HG03469 (cell line): Measurements from ENCODE around the gene VSIG10L.

Source experiments
- ATAC-seq: cut with Tn5 transposase; IDR thresholded peaks from one replicate; pipeline ENCODE4 v1.9.1; 2021; ENCODE audit warnings: mild to moderate bottlenecking, moderate library complexity, moderate number of reproducible peaks; ENCODE audit not compliant: unreplicated experiment

The VSIG10L gene

GRCh38 chr19:51319649-51320279 lies 22.2 kb downstream of the VSIG10L start:
- no peak for ATAC-seq

- ATAC-seq: no peak
Observed at GRCh38 chr19:51318687-51319648, 23.0 kb downstream of the VSIG10L start.

DNA sequence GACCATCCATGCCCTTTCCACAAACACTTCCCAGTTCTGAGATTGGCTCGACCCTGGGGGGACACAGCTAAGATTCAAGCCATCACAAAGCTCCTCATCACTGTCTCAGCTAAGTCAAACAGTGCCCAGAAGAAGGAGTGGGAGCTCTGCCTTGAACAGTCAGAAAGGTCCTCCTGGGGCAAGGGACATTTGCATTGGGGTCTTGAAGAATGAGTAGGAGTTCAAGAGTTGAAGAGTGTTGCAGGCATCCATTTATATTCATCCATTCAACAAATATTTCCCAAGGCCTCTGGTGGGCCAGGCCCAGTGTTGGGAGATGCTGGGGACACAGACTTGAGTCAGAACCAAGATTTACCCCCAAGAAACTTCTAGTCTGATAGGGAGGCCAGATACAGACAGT lies 24.0 kb downstream of the VSIG10L start:
- no peak for ATAC-seq

GRCh38 chr19:51317376-51317775 lies 24.6 kb downstream of the VSIG10L start:
- ATAC-seq: no peak

- ATAC-seq: no peak
Observed at GRCh38 chr19:51316688-51317087, 25.3 kb downstream of the VSIG10L start.

DNA sequence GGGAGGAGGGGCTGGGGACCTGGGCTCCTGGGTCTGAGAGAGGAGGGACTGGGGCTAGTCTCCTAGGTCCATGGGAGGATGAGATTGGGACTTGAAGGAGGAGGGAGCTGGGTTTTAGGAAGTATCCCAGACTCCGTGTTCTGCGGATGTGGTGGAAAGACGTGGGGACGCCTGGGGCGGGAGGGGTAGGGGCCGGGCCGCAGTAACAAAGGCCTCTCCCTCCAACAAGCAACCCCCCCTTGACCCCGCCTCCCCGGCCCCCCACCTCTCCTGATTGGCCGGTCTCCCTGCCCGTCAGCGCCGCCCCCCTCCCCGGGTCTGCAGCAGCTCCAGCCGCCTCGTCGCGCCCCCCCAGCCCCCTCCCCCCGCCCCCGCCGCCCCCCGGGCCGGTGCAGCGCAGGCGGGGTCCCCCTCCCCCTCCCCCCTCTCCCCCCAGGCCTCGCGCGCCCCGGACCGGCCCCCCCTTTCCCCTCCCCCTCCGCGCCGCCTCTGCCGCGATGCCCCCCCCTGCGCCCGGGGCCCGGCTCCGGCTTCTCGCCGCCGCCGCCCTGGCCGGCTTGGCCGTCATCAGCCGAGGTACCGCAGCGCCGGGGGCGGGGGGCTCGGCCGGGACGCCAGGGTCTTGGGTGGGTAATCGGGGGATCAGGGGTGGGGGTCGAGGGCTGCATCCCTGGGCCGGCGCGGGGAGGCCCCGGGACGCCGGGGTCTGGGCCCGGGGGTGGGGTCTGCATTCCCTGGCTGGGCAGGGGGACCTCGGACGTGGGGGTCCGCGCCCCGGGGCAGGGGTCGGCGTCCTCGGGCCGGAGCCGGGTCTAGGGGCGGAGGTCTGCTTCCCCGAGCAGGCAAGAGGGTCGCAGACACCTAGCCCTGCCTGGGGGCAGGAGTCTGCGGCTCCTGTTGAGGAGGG lies 30.3 kb downstream of the VSIG10L start, which contains the start of gene IGLON5:
IGLON5 (plus strand) TSS at position 294 of the 907 bp plus-strand sequence; CDS start at position 498, 204 bp downstream.
- ATAC-seq: no peak

- ATAC-seq: no peak
Observed at GRCh38 chr19:51305479-51305878, 36.5 kb downstream of the VSIG10L start.

- no peak for ATAC-seq
Observed at GRCh38 chr19:51301266-51301665, 40.7 kb downstream of the VSIG10L start.

GRCh38 chr19:51297406-51297805 lies 44.5 kb downstream of the VSIG10L start:
- ATAC-seq: no peak

DNA sequence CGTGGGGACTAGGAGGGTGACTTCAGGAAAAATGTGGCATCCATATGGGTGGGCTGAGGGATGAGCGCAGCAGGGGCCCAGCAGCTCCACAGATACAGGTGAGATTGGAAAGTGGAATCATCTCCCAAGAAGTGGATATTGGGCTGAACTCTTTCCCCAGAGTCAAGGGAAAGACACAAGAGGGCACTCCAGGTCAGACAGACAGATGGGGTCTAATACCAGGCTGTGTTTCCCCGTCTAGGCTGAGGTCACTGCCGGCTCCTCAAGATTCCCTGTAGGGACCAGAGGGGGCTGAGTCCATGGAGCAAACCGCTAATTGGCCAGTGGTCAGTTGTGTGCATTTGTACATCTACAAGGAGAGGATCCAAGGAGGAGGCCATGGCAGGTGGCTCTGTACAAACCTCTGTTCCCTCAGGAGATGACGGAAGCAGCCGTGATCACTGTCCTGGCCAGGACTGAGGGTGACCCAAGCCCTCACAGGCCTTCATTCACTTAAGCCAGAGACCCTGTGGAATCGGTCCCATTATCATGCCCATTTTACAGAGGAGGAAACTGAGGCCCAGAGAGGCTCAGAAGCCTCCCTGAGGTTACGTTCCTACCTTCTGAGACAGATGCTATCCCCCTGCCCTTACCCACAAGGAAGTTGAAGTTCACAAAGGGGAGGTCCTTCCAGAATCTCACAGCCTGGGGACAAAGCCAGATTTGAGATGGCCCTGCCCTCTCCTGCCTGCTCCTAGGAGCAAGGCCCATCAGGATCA lies 45.4 kb downstream of the VSIG10L start:
- ATAC-seq: no peak

- no peak for ATAC-seq
Observed at GRCh38 chr19:51295382-51296126, 46.4 kb downstream of the VSIG10L start.

- ATAC-seq: no peak
Observed at GRCh38 chr19:51294977-51295375, 47.0 kb downstream of the VSIG10L start.

DNA sequence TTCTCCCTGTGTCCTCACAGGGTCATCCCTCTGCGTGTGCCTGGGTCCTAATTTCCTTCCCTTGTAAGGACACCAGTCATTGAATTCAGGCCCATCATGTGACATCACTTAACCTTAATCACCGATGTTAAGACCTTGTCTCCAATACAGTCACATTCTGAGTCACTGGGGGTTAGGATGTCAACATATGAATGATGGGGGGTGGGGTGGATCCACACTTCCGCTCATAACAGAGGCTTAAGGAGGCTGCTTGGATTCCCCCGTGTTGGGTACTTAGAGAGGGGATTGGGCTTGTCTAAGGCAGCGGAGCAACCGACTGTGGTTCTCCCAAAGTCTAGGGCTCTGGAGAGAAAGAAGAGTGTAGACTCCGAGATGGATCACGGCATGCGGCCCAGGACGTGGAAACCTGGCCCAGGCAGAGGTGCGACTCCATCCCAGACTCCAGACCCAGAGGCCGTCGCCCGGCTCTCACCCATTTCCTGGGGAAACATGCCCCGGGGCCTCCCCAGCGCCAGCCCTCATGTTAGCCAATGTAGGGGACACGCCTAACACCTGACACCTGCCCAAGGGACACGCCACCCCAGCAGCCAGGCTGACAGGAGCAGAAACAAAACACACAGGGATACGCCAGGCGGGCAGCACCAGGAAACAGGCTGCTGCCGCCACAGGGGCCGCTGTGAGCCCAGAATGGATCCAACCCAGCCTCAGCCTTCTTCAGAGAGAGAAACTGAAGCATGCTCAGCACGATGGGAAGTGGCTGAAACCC lies 47.5 kb downstream of the VSIG10L start:
- no peak for ATAC-seq

DNA sequence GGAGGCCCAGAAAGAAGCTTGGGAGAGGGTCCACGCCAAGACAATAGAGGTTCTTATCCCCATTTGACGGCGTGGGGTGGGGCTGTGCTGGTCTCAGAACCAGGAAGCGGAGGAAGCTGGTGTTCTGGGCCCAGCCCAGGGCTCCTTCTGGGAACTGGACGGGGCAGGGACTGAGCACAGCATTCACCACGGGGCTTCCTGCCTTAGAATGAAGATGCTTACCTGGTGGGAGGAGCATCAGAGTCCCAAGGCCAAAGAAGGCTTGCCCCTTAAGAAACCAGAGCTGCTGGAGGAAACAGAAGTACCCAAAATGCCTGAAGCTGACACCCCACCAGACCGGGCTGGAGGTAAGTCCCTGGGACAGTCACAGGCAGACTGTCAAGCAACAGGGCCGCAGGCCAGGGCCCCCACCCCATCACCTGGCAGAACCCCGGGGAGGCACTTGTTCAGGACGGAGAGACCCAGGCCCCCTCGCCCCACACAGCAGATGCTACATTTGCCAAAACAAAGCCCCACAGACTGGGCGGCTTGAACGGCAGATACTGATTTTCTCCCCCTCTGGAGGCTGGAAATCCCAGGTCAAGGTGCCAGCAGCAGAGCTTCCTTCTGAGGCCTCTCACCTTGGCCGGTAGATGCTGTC lies 48.2 kb downstream of the VSIG10L start:
- no peak for ATAC-seq

- no peak for ATAC-seq
Observed at GRCh38 chr19:51292971-51293370, 49.0 kb downstream of the VSIG10L start.

GRCh38 chr19:51289635-51290034 lies 52.3 kb downstream of the VSIG10L start:
- no peak for ATAC-seq

- ATAC-seq: no peak
Observed at GRCh38 chr19:51285682-51286081, 56.3 kb downstream of the VSIG10L start.

GRCh38 chr19:51282335-51282734 lies 59.6 kb downstream of the VSIG10L start:
- ATAC-seq: no peak
